ENCODE measurements around the gene CARD11.

Gene CARD11

DNA sequence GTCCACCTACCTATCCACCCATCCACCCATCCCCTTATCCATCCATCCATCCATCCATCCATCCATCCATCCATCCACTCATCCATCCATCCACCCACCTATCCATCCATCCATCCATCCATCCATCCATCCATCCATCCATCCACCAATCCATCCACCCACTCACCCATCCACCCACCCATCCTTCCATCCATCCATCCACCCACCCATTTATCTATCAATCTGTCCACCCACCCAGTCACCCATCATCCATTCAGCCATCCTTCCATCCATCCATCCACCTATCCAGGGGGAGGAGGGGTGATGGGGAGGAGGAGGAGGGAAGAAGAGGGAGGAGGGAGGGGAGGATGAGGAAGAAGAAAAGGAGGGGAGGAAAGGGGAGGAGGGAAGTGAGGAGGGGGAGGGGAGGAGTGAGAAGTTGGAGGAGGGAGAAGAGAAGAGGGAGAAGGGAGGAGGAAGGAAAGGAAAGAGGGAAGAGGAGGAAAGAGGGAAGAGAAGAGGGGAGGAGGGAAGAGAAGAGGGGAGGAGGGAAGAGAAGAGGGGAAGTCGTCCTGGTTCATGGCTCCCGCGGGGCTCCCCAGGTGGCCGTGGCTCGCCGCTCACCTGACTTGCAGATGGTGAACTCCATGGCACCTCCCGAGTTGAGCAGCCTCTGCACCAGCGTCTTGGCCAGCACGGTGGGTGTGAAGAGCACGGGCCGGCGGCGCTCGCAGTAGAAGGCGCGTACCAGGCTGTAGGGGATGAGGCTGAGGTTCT lies 130.8 kb downstream of the CARD11 start:
- no peaks in the 10 kb centered on the region for H3K36me3 ChIP-seq (ENCODE audit: insufficient read depth, low read length)
- H3K4me3 ChIP-seq (ENCODE audit: low read length) = no peak overlapping the region
- H3K9ac ChIP-seq (ENCODE audit: low read depth, low read length) = no peak overlapping the region
- 93% methylated on average over 16 of the region's 16 CpGs for WGBS
- H3K27me3 ChIP-seq (ENCODE audit: insufficient read depth, low read length) = no peaks in the 10 kb centered on the region
- no peaks in the 10 kb centered on the region for H3K9me3 ChIP-seq (ENCODE audit: insufficient read depth, low read depth, low read length)
- H3K4me1 ChIP-seq (ENCODE audit: insufficient read depth, low read length) = no peaks in the 10 kb centered on the region
- H3K27ac ChIP-seq (ENCODE audit: low read depth, low read length) = no peak overlapping the region

DNA sequence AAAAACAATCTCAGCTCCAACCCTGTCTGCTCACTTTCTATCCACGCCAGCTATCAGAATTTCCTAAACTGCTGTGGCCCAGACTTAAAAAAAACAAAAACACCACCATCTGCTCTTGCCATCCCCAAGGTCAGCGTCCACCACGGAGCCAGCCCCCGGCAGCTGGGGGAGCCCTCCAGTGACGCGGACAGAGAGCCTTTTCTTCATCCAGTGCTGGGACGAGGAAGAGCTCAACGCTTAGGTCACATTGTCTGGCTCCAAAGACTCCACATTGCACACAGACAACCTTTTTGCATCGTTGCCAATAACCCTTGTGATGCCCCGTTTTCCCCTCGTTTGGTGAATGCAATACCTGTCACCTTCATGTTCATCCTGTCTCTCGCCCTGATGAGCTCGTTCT lies 132.2 kb downstream of the CARD11 start:
- H3K27me3 ChIP-seq (ENCODE audit: insufficient read depth, low read length) = no peaks in the 10 kb centered on the region
- H3K4me1 ChIP-seq (ENCODE audit: insufficient read depth, low read length) = no peaks in the 10 kb centered on the region
- H3K36me3 ChIP-seq (ENCODE audit: insufficient read depth, low read length) = no peaks in the 10 kb centered on the region
- H3K9ac ChIP-seq (ENCODE audit: low read depth, low read length) = no peak overlapping the region
- 88% methylated on average over 13 of the region's 13 CpGs for WGBS
- no peak overlapping the region for H3K27ac ChIP-seq (ENCODE audit: low read depth, low read length)
- no peaks in the 10 kb centered on the region for H3K9me3 ChIP-seq (ENCODE audit: insufficient read depth, low read depth, low read length)
- H3K4me3 ChIP-seq (ENCODE audit: low read length) = no peak overlapping the region

DNA sequence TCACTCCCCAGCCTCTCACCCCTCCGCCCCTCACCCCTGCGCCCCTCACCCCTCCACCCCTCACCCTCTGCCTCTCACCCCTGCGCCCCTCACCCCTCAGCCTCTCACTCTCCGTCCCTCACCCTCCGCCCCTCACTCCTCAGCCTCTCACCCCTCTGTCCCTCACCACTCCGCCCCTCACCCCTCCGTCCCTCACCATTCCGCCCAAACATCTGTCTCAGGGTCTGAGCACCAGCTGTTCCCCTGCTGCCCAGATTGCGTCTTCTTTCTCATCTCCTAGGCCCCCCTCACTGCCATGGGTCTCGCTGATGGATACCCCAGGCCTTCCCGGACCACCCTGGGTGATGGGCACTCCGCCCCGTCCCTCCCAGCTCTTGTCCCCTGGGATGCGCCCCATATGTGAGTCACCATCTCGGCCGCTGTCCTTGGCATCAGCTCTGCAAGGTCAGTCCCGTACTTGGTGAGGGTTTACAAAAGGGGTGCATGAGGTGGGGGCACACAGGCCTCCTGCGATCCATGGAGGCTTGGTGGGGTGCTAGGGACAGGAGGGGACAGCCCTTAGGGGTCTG lies 134.1 kb downstream of the CARD11 start:
- Histone ChIP-seq H3K27me3 (ENCODE audit: insufficient read depth, low read length) (no peaks in the 10 kb centered on the region), H3K4me1 (ENCODE audit: insufficient read depth, low read length) (no peaks in the 10 kb centered on the region), H3K36me3 (ENCODE audit: insufficient read depth, low read length) (no peaks in the 10 kb centered on the region), H3K27ac (ENCODE audit: low read depth, low read length) (no peak overlapping the region), H3K4me3 (ENCODE audit: low read length) (no peak overlapping the region), H3K9me3 (ENCODE audit: insufficient read depth, low read depth, low read length) (no peaks in the 10 kb centered on the region), H3K9ac (ENCODE audit: low read depth, low read length) (no peak overlapping the region)
- 91% methylated on average over 17 of the region's 18 CpGs for WGBS

DNA sequence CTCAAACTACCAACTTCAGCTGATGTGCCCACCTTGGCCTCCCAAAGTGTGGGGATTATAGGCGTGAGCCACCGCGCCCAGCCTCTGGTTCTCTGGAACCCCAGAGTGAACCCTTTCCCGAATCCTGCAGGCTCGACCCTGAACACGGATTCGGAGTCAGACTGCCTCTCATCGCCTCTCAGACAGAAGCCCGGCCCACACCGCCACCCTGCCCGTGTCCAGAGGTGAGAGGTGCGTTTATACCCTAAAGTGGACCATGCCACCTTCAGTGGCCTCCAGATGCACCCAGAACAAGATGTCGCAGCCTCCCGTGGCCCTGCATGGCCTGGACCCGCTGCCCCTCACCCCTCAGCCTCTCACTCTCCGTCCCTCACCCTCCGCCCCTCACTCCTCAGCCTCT lies 134.6 kb downstream of the CARD11 start:
- WGBS = 96% methylated on average over 14 of the region's 17 CpGs
- H3K4me1 ChIP-seq (ENCODE audit: insufficient read depth, low read length) = no peaks in the 10 kb centered on the region
- H3K9me3 ChIP-seq (ENCODE audit: insufficient read depth, low read depth, low read length) = no peaks in the 10 kb centered on the region
- H3K27me3 ChIP-seq (ENCODE audit: insufficient read depth, low read length) = no peaks in the 10 kb centered on the region
- H3K4me3 ChIP-seq (ENCODE audit: low read length) = no peak overlapping the region
- no peaks in the 10 kb centered on the region for H3K36me3 ChIP-seq (ENCODE audit: insufficient read depth, low read length)
- no peak overlapping the region for H3K27ac ChIP-seq (ENCODE audit: low read depth, low read length)
- H3K9ac ChIP-seq (ENCODE audit: low read depth, low read length) = no peak overlapping the region

DNA sequence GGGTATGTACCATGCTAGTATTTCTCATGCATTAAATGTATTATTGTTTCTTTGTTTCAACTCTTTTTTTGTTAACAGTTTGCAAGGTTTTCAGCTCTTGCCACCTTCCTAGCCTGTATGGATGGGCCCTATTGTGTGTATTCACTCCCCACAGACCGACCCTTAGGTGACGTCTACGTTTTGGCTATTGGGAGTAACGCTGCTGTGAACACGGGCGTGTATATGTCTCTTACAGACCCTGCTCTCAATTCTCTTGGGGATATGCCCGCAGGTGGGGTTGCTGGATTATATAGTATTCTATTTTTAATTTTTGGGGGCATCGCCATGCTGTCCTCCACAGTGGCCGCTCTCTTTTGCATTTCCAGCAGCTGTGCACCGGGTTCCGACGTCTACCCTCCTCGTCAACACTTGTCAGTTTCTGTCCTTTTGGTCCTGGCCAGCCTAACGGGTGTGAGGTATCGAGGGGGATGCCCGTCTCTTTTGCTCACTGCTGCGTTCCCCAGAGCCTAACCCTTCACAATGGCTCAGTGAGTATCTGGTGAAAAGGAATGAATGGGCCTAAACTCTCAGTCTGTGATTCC lies 135.5 kb downstream of the CARD11 start:
- Histone ChIP-seq H3K9ac (ENCODE audit: low read depth, low read length) (no peak overlapping the region), H3K36me3 (ENCODE audit: insufficient read depth, low read length) (no peaks in the 10 kb centered on the region), H3K27ac (ENCODE audit: low read depth, low read length) (no peak overlapping the region), H3K27me3 (ENCODE audit: insufficient read depth, low read length) (no peaks in the 10 kb centered on the region), H3K4me3 (ENCODE audit: low read length) (no peak overlapping the region), H3K4me1 (ENCODE audit: insufficient read depth, low read length) (no peaks in the 10 kb centered on the region), H3K9me3 (ENCODE audit: insufficient read depth, low read depth, low read length) (no peaks in the 10 kb centered on the region)
- WGBS = 95% methylated on average over 17 of the region's 17 CpGs

DNA sequence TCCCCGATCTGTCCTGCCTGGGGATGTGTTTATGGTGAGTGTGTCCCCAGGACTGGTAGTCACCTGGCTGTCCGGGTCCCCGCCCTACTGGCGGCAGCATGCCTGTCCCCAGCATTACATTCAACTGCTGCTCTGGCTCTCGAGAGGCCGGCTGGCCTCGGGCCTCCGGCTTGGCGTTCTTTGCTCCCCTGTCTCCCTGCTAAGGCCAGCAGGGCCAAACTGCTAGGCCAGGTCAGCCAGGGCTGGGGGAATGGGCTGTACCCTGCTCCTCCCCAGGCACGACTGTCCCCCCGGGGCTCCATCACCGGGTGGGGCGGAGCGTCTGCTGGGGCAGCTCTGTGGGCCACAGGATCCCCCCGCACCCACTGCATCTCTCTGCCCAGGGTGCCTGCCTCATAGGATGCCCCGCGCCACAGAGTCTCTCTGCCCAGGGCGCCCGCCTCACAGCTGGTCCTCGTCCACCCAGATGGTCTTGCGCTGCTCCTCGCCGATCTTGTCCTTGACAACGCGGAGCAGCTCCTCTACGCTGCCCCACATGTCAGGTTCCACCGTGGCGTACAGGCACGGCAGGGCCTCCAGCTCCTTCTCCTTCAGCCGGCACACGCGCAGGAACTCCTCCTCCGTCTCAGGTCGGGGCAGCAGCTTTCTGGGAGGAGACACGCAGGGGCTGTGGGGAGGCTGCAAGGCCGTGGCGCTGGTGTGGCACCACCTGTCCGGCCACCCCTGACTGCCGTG lies 137.3 kb downstream of the CARD11 start:
- Histone ChIP-seq H3K27me3 (ENCODE audit: insufficient read depth, low read length) (no peaks in the 10 kb centered on the region), H3K27ac (ENCODE audit: low read depth, low read length) (no peak overlapping the region), H3K4me3 (ENCODE audit: low read length) (no peak overlapping the region), H3K9me3 (ENCODE audit: insufficient read depth, low read depth, low read length) (no peaks in the 10 kb centered on the region), H3K4me1 (ENCODE audit: insufficient read depth, low read length) (no peaks in the 10 kb centered on the region), H3K36me3 (ENCODE audit: insufficient read depth, low read length) (no peaks in the 10 kb centered on the region), H3K9ac (ENCODE audit: low read depth, low read length) (no peak overlapping the region)
- 95% methylated on average over 39 of the region's 39 CpGs for WGBS

DNA sequence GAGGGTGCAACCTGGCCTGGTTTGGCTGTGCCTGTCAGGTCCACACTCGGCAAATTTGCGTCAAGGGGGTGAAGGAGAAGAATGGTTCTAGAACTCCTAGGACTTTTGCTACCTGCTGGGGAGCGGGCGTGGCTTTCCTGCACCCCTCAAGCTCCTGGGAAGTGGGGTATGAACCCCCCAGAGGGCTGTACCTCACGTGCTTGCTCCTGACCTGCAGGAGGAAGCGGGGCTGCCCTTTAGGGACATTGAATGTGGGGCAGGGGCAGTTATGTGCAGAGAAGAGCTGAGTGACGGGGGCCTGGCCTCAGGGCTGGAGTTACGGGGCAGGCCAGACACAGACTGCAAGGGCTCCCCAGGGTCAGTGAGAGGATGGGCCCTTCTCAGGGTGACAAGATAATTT lies 138.2 kb downstream of the CARD11 start:
- Histone ChIP-seq H3K9ac (ENCODE audit: low read depth, low read length) (no peak overlapping the region), H3K36me3 (ENCODE audit: insufficient read depth, low read length) (no peaks in the 10 kb centered on the region), H3K9me3 (ENCODE audit: insufficient read depth, low read depth, low read length) (no peaks in the 10 kb centered on the region), H3K4me1 (ENCODE audit: insufficient read depth, low read length) (no peaks in the 10 kb centered on the region), H3K27me3 (ENCODE audit: insufficient read depth, low read length) (no peaks in the 10 kb centered on the region), H3K27ac (ENCODE audit: low read depth, low read length) (no peak overlapping the region), H3K4me3 (ENCODE audit: low read length) (no peak overlapping the region)
- WGBS = 94% methylated on average over 8 of the region's 8 CpGs

DNA sequence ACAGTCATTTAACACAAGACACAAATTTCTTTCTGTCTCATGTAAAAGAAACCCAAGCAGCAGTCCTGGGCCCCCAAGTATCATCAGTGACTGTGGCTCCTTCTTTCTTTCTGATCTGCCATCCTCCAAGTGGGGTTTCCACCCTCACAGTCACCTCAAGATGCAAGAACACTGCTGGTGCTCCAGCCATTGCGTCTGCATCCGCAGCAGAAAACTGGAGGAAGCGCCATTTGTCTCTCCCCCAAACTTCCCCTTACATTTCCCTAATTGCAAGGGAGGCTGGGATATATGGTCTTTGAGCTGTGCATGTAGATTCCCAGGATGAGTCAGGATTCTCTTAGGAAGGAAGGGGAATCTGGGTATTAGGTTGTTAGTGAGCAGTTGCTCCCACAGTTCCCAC lies 138.6 kb downstream of the CARD11 start:
- WGBS = 91% methylated on average over 3 of the region's 3 CpGs
- Histone ChIP-seq H3K36me3 (ENCODE audit: insufficient read depth, low read length) (no peaks in the 10 kb centered on the region), H3K9ac (ENCODE audit: low read depth, low read length) (no peak overlapping the region), H3K27me3 (ENCODE audit: insufficient read depth, low read length) (no peaks in the 10 kb centered on the region), H3K4me1 (ENCODE audit: insufficient read depth, low read length) (no peaks in the 10 kb centered on the region), H3K9me3 (ENCODE audit: insufficient read depth, low read depth, low read length) (no peaks in the 10 kb centered on the region), H3K27ac (ENCODE audit: low read depth, low read length) (no peak overlapping the region), H3K4me3 (ENCODE audit: low read length) (no peak overlapping the region)

DNA sequence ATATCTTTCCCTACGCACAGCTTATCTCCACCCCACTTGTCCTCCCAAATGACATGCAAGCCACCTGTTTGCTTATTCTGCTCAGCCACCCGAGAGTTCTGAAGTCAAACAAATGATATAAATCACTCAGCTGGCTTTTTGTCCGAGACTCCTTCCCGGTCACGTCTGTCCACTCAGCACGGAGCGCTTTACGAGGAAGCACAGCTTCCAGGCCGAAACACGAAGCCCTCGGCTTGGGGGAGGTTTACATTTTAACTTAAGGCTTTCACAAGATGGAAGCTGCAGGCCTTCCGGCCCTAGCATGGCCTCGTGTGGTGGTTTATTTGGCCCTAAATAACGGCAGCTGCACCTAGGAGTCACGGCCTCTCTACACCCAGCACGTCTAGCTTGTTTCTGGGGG lies 139.5 kb downstream of the CARD11 start:
- Histone ChIP-seq H3K27ac (ENCODE audit: low read depth, low read length) (no peak overlapping the region), H3K4me3 (ENCODE audit: low read length) (no peak overlapping the region), H3K4me1 (ENCODE audit: insufficient read depth, low read length) (no peaks in the 10 kb centered on the region), H3K27me3 (ENCODE audit: insufficient read depth, low read length) (no peaks in the 10 kb centered on the region), H3K36me3 (ENCODE audit: insufficient read depth, low read length) (no peaks in the 10 kb centered on the region), H3K9me3 (ENCODE audit: insufficient read depth, low read depth, low read length) (no peaks in the 10 kb centered on the region), H3K9ac (ENCODE audit: low read depth, low read length) (no peak overlapping the region)
- WGBS = 94% methylated on average over 16 of the region's 16 CpGs

DNA sequence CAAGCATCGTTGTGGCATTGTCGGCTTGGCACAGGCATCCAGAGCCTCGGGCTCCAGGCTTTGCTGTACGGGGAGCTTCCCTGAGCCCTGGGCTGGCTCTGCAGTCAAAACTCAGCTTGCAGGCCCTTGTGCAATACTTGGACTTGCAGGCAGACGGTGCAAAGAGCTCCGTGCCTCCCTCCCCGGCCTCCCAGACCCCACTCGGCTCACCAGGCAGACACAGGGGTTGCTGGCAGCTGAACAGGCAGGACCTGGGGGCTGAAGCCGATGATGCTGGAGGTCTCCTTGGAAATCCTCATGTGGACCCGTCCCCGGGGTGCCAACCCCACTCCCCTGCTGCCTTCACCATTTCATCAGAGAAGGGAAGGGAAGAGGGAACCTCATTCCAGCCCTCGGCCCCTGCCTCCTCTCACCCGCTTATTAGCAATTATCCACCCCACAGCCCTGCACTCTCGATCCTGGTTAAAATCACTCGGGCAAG lies 139.9 kb downstream of the CARD11 start:
- Histone ChIP-seq H3K4me1 (ENCODE audit: insufficient read depth, low read length) (no peaks in the 10 kb centered on the region), H3K4me3 (ENCODE audit: low read length) (no peak overlapping the region), H3K27ac (ENCODE audit: low read depth, low read length) (no peak overlapping the region), H3K36me3 (ENCODE audit: insufficient read depth, low read length) (no peaks in the 10 kb centered on the region), H3K9ac (ENCODE audit: low read depth, low read length) (no peak overlapping the region), H3K9me3 (ENCODE audit: insufficient read depth, low read depth, low read length) (no peaks in the 10 kb centered on the region), H3K27me3 (ENCODE audit: insufficient read depth, low read length) (no peaks in the 10 kb centered on the region)
- 91% methylated on average over 15 of the region's 15 CpGs for WGBS

DNA sequence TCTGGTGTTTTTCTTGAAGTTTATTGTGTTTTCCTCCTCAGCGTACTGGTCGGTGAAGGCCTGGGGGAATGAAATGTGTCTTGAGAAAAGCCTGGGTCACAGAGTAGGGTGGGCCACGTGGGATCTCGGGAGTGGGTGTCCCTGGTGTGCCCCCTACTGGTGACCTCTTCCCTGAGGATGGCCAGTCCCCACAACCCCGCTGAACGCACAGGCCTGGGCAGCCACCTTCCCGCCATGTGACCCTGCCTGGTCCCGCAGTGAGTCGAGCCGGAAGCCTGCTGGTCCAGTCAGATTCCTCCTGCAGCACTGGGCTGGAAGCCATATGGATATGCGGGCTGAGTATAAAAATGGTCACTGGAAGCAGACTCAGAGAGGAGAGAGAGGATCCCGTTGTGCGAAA lies 146.6 kb downstream of the CARD11 start:
- H3K4me1 ChIP-seq (ENCODE audit: insufficient read depth, low read length) = no peaks in the 10 kb centered on the region; the same call in 1 of the 2 replicates
- no peaks in the 10 kb centered on the region for H3K36me3 ChIP-seq (ENCODE audit: insufficient read depth, low read length)
- no peaks in the 10 kb centered on the region for H3K27me3 ChIP-seq (ENCODE audit: insufficient read depth, low read length)
- no peak overlapping the region for H3K4me3 ChIP-seq (ENCODE audit: low read length)
- 86% methylated on average over 13 of the region's 13 CpGs for WGBS
- H3K9me3 ChIP-seq (ENCODE audit: insufficient read depth, low read depth, low read length) = no peaks in the 10 kb centered on the region
- no peak overlapping the region for H3K27ac ChIP-seq (ENCODE audit: low read depth, low read length)
- H3K9ac ChIP-seq (ENCODE audit: low read depth, low read length) = no peak overlapping the region

Data from HUES64 (cell line).